Measurements from ENCODE around the gene DVL2. TPM values are rescaled to one million over a fixed set of nuclear protein-coding genes. Genes with fewer than 3 reads are reported as not detected.

Gene DVL2
- total and polyA plus RNA-seq, 2 of the 13 experiments (the other 11 are each of a cell fraction or from before 2014, with no cell fraction given): 5.7 to 38.2 TPM

- TF ChIP-seq ZGPAT (CRISPR knock-in tag; IDR thresholded peaks at IDR 0.05): peak; percentile 84
- no peak for TF ChIP-seq ZFP36 (IDR thresholded peaks at IDR 0.05; ENCODE audit: borderline replicate concordance, low read depth, low read length, partially characterized antibody)
- TF ChIP-seq, protein P1, sequence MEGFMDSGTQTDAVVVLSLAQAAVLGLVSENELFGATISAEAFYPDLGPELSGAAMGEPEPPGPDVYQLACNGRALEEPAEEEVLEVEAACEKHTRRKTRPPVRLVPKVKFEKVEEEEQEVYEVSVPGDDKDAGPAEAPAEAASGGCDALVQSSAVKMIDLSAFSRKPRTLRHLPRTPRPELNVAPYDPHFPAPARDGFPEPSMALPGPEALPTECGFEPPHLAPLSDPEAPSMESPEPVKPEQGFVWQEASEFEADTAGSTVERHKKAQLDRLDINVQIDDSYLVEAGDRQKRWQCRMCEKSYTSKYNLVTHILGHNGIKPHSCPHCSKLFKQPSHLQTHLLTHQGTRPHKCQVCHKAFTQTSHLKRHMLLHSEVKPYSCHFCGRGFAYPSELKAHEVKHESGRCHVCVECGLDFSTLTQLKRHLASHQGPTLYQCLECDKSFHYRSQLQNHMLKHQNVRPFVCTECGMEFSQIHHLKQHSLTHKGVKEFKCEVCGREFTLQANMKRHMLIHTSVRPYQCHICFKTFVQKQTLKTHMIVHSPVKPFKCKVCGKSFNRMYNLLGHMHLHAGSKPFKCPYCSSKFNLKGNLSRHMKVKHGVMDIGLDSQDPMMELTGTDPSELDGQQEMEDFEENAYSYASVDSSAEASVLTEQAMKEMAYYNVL (CRISPR knock-in tag; IDR thresholded peaks at IDR 0.05; ENCODE audit: borderline replicate concordance): no peak
- no peak for TF ChIP-seq ZNF383 (CRISPR knock-in tag; IDR thresholded peaks at IDR 0.05; ENCODE audit: borderline replicate concordance)
- no peak for TF ChIP-seq ZFYVE20 (CRISPR knock-in tag; IDR thresholded peaks at IDR 0.05; ENCODE audit: borderline replicate concordance, low read depth)
- TF ChIP-seq ZNF460 (CRISPR knock-in tag; IDR thresholded peaks at IDR 0.05; ENCODE audit: borderline replicate concordance): no peak; the same call in 1 of the 2 replicates
- no peak for TF ChIP-seq SATB2 (CRISPR knock-in tag; IDR thresholded peaks at IDR 0.05)
- TF ChIP-seq, protein P2, sequence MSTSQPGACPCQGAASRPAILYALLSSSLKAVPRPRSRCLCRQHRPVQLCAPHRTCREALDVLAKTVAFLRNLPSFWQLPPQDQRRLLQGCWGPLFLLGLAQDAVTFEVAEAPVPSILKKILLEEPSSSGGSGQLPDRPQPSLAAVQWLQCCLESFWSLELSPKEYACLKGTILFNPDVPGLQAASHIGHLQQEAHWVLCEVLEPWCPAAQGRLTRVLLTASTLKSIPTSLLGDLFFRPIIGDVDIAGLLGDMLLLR (CRISPR knock-in tag; IDR thresholded peaks at IDR 0.05): no peak
- TF ChIP-seq, protein P3, sequence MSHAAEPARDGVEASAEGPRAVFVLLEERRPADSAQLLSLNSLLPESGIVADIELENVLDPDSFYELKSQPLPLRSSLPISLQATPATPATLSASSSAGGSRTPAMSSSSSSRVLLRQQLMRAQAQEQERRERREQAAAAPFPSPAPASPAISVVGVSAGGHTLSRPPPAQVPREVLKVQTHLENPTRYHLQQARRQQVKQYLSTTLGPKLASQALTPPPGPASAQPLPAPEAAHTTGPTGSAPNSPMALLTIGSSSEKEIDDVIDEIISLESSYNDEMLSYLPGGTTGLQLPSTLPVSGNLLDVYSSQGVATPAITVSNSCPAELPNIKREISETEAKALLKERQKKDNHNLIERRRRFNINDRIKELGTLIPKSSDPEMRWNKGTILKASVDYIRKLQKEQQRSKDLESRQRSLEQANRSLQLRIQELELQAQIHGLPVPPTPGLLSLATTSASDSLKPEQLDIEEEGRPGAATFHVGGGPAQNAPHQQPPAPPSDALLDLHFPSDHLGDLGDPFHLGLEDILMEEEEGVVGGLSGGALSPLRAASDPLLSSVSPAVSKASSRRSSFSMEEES (CRISPR knock-in tag; IDR thresholded peaks at IDR 0.05): peak; percentile 100
- TF ChIP-seq ZNF3 (CRISPR knock-in tag; IDR thresholded peaks at IDR 0.05): no peak
- peak; percentile 46 for TF ChIP-seq HNF4A (CRISPR knock-in tag; IDR thresholded peaks at IDR 0.05)
- TF ChIP-seq MAZ (IDR thresholded peaks at IDR 0.05; ENCODE audit: borderline replicate concordance, low read depth, low read length): peak; percentile 82; the same call in 1 of the 2 replicates
- TF ChIP-seq MAZ (CRISPR knock-in tag; IDR thresholded peaks at IDR 0.05; ENCODE audit: low read depth): no peak; the same call in none of the 2 replicates
- TF ChIP-seq, protein P4, sequence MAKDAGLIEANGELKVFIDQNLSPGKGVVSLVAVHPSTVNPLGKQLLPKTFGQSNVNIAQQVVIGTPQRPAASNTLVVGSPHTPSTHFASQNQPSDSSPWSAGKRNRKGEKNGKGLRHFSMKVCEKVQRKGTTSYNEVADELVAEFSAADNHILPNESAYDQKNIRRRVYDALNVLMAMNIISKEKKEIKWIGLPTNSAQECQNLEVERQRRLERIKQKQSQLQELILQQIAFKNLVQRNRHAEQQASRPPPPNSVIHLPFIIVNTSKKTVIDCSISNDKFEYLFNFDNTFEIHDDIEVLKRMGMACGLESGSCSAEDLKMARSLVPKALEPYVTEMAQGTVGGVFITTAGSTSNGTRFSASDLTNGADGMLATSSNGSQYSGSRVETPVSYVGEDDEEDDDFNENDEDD (CRISPR knock-in tag; IDR thresholded peaks at IDR 0.05; ENCODE audit: borderline replicate concordance): peak; percentile 58; the same call in 1 of the 2 replicates
- peak; percentile 82; the same call in 1 of the 2 replicates for TF ChIP-seq MIXL1 (CRISPR knock-in tag; IDR thresholded peaks at IDR 0.05)
These were observed 8.6 kb upstream of the DVL2 start (continued) for GRCh38 chr17:7242717-7243452.

Data from HepG2 (cell line).